HG02970 (cell line): ENCODE results near the gene FBXO46.
"Not testable (repeated sequence)": the region's sequence is repeated elsewhere in the genome, so short reads cannot be mapped to it uniquely, and the experiment has no call there.

Experiments
- ATAC-seq: cut with Tn5 transposase; IDR thresholded peaks from one replicate; pipeline ENCODE4 v1.9.1; 2021; ENCODE audit warnings: mild to moderate bottlenecking, moderate library complexity, moderate number of reproducible peaks; ENCODE audit not compliant: unreplicated experiment, low FRiP score

The FBXO46 gene

DNA sequence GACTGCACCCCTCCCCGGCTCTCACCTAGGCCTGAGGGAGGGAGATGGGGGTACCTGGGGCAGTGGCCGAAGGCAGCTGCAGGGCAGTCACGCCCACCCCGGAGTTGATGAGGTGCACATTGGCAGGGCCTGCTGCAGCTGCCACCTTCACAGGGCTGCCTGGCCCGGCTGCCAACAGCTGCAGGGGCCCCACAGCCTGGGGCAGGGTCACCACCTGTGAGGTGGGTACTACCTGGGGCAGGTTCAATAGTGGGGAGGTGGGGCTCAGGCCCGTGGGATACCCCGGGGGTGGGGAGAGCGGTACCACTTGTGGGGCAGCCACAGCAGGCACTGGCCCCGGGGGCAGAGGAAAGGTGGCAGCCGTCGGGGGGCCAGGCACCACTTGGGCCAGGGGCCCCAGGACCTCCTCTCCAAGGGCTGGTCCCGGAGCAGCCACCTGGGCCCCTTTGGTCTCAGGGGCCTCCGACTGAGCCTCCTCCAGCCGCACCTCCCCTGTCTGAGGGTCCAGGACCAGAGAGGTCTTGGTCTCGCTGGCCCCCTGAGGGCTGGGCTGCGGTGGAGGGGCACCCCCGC, 35.7 kb upstream of the FBXO46 start:
- no peak for ATAC-seq

DNA sequence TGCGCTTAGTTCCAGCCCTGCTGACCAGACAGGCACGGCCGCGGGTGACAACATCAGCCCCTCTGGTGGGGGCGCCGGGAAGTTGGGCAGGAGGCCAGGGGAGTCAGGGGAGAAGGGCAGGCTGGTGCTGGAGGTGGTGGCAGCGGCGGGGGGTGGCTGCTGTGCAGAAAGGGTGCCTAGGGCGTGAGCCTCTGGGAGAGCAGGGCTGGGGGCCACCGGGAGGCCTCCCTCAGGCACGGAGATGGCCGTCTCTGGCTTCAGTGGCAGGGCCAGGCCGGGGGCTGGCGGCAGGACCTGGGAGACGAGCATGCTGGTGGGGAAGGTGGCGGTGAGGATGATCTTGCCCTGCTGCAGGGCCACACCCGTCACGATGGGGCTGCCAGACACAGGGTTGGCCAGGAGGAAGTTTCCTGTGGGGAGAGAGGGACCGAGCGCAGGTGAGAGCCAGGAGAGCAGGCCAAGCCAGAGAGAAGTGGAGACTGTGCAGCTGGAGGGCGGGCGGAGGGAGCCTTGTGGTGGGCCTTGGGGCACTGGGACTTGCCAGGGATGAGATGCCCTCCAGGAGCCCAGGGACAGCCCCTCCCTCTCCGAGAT, 35.1 kb upstream of the FBXO46 start:
- ATAC-seq, result no peak

DNA sequence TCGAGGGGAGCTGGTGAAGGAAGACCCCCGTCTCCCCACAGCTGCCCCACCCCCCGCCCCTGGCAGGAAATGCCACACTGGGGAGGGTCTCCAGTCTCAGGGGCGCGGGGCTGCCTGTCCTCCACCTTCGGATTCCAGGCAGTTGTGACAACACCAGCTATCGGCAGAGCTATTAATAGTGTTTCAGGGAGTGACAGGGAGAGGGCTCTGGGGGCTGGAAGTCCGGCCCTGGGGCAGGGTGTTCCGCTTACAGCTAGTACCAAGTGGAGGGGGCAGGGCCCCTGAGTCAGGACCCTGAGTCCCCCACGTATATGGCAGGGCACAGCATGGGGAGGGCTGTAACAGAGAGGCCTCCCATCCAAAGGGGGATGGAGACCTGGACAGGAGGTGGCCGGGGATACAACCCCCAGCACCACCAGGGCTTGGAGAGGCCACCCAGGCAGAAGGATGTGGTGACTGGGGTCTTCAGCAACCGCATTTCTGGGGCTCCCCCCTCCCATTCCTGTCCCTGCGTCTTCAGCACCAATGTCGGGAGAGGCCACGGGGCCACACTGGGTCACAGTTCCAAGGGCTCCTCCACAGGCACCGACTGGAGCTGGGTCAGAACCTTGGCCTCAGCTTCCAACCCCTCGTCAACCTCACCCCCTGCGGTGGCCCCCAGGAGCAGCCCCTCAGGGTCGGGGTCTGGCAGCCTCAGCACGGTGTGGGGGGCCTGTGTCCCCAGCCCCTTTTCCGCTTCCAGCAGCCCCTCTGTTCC, 34.4 kb upstream of the FBXO46 start:
- no peak for ATAC-seq

DNA sequence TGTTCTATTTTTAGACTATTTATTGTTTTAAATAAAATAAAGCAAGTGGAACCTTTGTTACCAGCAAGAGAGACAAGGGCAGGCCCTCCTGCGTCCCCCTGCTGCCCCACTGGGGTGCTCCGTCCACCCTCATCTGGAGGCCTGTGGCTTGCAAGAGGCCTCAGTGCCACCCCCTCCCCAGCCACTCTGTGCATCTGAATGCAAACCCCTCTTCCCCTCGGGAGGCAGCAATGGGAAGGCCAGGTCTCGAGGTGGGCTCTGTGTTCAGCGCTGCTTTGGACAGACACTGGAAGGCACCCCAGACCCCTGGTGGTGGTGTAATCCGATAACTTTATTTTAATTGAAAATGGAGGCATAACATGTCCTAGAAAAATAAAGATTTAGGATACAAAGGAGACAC, 33.8 kb upstream of the FBXO46 start:
- no peak for ATAC-seq

DNA sequence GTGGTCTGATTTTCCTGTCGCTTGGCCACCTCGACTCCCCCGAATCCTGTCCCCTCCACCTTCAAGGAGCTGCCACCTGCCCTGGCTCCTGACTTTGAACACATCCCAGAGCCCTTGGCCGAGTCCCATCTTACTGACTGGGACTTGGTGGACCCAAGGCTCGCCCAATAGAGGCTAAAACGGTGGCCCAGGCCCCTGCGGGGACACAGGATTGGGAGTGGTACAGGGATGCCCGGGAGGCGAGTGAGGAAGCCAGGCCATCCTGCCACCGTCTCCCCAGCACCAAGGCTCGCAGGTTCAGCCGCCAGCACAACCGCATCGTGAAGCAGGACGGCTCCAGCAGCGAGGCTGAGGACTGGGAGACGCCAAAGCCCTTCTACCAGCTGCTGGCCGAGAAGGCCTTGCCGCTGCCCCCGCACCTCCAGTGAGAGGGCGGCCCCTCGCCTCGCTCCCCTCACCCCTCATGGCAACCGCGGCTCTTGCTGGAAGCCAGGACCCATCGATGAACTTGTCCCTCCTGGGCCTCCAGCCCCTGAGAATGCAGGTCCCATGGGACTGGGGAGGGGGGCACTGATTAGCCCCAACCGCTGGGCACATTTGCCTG, 33.1 kb upstream of the FBXO46 start:
- ATAC-seq, result no peak

DNA sequence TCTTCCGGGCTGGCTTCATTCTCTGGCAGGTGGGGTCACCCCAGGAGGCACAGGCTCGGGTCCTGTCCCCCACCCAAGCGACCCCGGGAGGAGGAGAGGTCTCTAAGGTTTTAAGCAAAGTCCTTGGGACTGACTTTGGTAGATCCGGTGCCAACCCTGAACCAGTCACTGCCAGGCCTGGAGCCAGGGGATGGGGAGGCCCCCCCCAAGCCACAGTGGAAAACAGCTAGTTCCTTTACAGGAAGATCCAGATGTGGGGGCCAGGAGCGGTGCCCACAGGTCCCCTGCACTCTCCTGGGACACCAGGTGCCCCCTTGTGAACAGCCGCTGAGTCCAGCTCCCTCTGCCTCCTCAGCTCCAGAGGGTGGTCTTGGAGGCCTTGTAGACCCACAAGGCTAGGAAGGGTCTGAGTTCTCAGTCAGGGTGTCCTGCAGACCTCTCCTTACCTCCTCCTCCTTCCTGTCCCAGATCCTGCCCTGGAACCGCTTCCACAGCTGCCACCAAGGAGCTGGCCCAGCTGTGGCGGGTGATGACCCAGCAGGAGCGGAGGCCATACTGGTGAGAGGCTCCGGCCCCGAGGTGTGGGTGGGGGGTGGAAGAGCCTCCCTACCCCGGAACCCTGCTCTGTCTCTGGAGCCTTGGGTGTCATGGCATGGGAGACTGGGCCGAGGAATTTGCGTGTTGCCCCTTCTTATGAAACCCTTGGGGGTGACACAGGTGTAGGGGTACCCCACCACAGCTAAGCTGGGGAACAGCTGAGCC, 32.4 kb upstream of the FBXO46 start:
- ATAC-seq, result no peak

DNA sequence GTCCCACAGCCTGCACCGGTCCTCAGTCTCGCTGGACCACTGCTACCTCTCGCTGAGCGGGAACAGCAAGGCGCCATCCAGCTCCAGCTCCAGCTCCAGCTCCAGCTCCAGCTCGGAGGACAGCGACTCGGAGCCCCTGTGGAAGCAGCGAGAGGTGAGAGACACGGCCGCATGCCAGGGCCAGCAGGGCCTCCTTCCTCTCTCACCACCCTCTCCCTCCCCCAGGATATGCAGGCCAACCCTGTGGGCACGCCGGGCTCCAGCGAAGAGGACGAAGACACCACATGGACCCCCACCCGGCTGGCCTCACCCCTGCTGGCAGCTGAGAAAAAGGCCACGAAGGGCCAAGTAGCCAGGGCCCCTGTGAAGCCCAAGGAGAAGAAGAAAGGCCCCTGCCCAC, 31.0 kb upstream of the FBXO46 start:
- ATAC-seq, result no peak

DNA sequence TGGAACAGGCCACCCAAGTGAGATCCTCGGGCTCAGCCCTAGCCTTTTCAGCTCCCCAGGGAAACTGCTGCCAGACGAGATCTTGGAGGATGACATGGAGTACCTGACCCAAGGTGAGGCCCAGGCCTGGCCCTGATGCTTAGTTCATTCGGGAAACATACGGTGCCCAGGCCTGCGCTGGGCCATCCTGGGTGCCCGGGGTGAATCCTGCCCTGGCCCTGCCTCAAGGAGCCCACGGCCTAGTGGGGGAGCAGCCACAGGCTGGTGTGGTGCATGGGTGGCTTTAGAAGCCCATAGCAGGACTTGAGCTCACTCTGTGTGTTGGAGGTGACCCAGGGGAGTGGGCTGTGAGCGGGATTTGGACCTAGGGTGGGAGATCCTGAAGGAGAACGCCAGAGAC, 28.2 kb upstream of the FBXO46 start:
- ATAC-seq, result no peak

DNA sequence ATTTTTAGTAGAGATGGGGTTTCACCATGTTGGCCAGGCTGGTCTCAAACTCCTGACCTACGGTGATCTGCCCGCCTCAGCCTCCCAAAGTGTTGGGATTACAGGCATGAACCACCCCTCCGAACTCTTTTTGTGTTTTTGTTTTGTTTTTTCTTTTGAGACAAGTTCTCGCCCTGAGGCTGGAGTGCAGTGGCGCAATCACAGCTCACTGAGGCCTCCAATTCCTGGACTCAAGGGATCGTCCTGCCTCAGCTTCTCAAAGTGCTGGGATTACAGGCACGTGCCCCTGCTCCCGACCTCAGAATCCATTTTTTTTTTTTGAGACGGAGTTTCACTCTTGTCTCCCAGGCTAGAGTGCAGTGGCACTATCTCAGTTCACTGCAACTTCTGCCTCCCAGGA, 27.0 kb upstream of the FBXO46 start:
- no peak for ATAC-seq

DNA sequence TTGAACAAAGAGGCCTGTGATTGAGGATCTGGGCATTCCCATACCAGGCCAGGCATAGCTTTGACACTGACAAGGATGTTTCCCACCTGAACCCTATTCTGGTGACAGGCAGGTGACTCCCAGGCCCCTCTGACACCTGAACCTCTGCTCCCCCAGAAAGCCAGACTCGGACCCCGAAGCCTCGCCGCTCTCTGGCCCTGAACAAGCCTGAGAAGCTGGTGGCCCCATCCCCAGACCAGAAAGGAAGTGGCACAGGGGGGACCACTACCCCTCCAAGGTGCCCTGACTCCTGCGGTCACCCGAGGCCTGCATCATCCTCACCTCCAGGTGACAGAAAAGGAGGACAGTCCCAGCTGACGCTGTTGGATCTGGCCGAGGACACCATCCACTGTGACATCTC, 23.6 kb upstream of the FBXO46 start:
- no peak for ATAC-seq

DNA sequence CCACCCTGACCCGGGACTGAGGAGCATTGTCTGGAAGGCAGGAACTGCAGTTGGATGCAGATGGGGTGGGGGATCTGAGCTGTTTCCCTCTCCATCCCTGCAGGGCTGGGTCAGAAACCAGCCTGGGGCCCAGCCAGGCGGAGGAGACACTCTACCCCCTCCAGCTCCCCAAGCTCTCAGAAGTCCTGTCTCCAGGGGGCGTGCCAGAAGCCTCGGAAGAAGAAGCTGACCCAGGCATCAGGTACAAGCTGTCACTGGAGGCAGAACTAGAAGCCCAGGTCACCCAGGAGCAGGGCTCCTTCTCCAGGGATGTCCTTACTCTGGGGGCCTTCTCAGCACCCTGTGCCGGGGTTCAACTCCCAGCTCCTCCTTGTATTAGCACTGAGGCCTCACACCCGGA, 22.9 kb upstream of the FBXO46 start:
- no peak for ATAC-seq

DNA sequence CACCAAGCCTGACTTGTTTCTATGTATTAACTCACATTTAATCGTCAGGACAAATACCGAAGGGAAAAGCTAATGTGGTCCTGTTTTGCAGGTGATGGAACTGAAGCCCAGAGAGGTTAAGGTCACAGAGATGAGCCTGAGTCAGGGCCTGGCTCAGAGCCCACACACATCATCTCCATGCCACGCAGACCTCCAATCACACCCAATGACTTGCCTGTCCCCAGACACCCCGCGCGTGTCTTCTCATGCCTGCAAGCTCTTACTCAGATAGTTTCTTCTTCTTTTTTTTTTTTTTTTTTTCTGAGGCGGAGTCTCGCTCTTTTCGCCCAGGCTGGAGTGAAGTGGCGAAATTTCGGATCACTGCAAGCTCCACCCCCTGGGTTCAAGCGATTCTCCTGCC, 21.9 kb upstream of the FBXO46 start:
- ATAC-seq, result no peak

DNA sequence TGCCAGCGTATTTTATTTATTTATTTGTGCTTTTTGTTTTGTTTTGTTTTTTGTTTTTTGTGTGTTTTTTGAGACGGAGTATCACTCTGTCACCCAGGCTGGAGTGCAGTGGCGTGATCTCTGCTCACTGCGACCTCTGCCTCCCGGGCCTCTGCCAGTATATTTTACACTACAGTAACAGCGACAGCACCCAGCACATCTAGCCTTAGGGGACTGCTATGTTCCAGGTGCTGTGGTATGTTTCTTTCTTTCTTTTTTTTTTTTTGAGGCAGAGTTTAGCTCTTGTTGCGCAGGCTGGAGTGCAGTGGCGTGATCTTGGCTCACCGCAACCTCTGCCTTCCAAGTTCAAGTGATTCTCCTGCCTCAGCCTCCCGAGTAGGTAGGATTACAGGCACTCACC, 20.8 kb upstream of the FBXO46 start:
- not testable (repeated sequence) for ATAC-seq

DNA sequence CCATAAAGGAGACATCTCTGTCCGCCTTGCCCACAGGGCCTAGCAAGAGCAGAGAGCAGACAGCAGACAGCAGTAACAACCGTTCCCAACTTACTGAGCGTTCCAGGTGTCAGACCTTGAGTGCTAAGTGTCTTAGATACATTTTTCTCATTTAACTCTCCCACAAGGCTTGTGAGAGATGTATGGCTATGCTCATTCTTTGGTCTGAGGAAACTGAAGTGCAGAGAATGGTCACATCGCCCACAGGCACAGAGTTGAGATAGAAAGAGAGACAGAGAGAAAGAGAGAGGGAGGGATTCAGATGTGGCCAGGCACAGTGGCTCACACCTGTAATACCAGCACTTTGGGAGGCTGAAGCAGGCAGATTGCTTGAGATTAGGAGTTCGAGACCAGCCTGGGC, 16.8 kb upstream of the FBXO46 start:
- no peak for ATAC-seq

DNA sequence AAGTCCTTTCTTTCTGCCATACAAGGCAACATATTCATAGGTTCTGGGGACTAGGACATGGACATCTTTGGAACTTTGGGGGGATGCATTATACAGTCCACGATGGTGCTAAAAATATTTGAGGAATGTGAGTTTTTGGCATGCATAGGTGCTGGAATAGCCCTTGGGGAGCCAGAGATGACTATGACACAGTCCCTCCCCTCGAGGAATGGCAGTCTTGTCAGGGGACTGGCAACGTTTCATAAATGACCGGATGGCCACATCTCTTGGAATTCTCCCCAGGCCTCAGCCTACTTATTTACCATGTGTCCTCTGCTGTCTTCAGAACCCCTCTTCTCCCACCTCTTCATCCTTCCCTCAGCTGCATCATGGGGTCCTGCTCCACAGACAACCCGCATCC, 16.2 kb upstream of the FBXO46 start:
- no peak for ATAC-seq

DNA sequence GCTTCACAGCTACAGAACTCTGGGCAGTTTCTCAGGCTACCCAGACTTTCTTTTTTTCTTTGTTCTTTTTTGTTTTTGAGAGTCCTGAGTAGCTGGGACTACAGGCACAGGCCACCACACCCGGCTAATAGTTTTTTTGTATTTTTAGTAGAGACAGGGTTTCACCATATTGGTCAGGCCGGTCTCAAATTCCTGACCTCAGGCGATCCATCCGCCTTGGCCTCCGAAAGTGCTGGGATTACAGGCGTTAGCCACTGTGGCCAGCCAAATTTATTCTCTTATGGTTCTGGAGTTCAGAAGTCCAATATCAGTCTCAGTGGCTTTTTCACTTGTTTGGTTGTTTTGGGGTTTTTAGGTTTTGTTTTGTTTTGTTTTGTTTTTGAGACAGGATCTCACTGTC, 14.9 kb upstream of the FBXO46 start:
- no peak for ATAC-seq

DNA sequence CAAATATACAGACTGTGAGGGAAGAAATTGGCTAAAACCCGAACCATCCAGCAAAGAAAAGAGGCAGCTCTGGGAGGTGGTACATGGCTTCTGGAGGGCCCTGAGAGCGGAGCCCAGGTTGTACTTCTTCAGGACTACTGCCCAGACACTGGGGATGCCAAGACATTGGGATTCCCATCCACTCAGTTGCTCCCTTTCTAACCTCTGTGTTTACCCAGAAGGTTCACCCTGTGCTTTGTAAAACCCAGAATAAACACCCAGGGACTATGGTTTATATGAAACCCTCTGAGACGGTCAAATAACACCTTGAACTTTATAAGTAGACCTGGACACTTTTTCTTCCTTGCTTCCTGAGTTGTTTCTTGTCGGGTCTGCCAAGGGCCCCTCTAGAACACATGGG, 12.3 kb upstream of the FBXO46 start:
- ATAC-seq, result no peak

DNA sequence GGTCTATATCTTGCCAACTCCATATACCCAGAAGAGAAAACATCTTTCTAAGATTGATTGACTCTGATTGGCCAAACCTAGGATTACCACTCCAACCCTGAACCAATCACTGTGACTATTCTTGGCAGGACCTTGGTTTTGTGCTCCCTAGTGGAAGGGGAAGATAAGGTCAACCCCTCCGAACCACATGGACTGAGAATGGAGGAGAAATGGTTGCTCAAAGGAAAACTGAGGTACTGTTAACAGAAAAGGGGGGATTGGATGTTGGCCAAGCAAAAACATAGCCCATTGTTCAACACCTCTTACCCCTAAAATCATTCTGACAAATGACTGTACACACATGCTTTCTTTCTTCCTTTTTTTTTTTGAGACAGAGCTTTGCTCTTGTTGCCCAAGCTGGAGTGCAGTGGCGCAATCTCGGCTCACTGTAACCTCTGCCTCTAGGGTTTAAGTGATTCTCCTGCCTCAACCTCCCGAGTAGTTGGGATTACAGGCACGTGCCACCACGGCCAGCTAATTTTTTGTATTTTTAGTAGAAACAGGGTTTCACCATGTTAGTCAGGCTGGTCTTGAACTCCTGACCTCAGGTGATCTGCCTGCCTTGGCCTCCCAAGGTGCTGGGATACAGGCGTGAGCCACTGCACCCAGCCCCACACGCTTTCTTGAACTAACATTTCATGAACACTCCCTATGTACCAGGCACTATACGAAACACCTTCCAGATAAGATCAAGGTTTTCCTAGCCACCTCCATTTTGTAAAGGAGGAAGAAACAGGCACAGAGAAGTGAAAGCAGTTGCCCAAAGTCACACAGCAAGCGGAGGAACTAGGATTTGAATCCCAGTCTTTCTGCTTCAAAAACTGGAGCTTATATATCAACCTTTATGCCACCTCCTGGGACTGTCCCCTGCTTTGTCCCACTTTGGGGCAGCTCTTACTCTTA, 9.1 kb upstream of the FBXO46 start:
- ATAC-seq, result no peak

DNA sequence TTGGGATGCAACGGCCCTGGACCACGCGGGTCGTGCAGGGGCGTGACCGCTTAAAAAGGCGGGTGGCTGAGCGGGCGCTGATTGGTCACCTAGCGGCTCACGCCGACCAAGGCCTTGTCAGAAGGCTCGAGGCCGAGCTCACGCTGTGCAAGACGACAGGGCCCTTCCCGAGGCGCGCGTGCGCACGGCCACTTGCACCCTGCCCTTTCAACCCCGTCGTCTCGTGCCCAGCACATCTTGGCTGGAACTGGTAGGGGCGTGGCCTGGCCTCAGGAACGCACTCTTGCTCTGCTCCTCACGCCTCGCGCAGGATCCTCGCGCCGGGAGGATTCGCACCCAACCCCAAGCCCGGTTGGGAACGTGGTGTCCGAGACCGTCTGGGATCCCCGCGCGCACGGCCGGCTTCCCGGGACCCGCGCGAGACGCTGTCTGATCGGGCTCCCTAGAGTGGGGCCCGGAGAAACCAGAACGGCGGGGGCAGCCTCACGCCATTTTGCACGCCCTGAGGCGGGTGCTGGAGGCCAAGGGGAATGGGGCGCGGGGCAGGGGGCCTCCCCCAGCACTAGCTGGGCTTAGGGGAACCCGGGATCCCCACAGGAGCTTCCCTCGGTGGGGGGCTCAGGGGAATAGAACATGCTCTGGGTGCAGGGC, 2.6 kb upstream of the FBXO46 start, which contains the start of gene MEIOSIN:
MEIOSIN (plus strand) TSS at position 280 of the 651 bp plus-strand sequence. CDS start 1,938 bp downstream, outside the sequence.
- no peak for ATAC-seq
